ENCODE measurements around the gene LYRM9. TPM values are rescaled to one million over a fixed set of nuclear protein-coding genes. Genes with fewer than 3 reads are reported as not detected.

LYRM9 gene
- total and polyA plus RNA-seq, 10 donors = 6.8 to 20.0 (median 15.4) TPM

GRCh38 chr17:27920569-27920968, 27.4 kb upstream of the LYRM9 start:
- no peak for DNase-seq
- Histone ChIP-seq H3K27ac (no peak overlapping the region), H3K27me3 (replicated peaks in 1 of 7) (no peaks in the 10 kb centered on the region), H3K9me3 (no peaks in the 10 kb centered on the region), H3K4me3 (no peak overlapping the region), H3K4me1 (no peaks in the 10 kb centered on the region), H3K36me3 (no peaks in the 10 kb centered on the region)
- 77 to 92% (median 88%) methylated on average over 3 of the region's 3 CpGs for WGBS, 5 donors
- intact Hi-C loops (cut with DNase I; ENCODE audit: low total_unique reads) = no loop called here
- TF ChIP-seq CTCF (IDR thresholded peaks at IDR 0.05 in 8 of 11, conservative IDR thresholded peaks at IDR 0.05 in 3 of 11) = no peak
- TF ChIP-seq POLR2AphosphoS5 (IDR thresholded peaks at IDR 0.05) = no peak
- TF ChIP-seq POLR2A (IDR thresholded peaks at IDR 0.05) = no peak

GRCh38 chr17:27919079-27919478, 25.9 kb upstream of the LYRM9 start:
- no peak overlapping the region for H3K27ac ChIP-seq
- H3K9me3 ChIP-seq = no peaks in the 10 kb centered on the region
- intact Hi-C loops (cut with DNase I; ENCODE audit: low total_unique reads) = no loop called here
- no peak for TF ChIP-seq CTCF (IDR thresholded peaks at IDR 0.05 in 8 of 11, conservative IDR thresholded peaks at IDR 0.05 in 3 of 11)
- no peaks in the 10 kb centered on the region for H3K27me3 ChIP-seq (replicated peaks in 1 of 7)
- WGBS, 5 donors = 70 to 84% (median 78%) methylated on average over 7 of the region's 7 CpGs
- H3K4me3 ChIP-seq = no peak overlapping the region
- DNase-seq = no peak
- no peaks in the 10 kb centered on the region for H3K4me1 ChIP-seq
- no peaks in the 10 kb centered on the region for H3K36me3 ChIP-seq

- TF ChIP-seq POLR2AphosphoS5 (IDR thresholded peaks at IDR 0.05) = no peak
- no peak for TF ChIP-seq POLR2A (IDR thresholded peaks at IDR 0.05)
- TF ChIP-seq CTCF (IDR thresholded peaks at IDR 0.05 in 8 of 11, conservative IDR thresholded peaks at IDR 0.05 in 3 of 11) = no peak
- Histone ChIP-seq H3K27me3 (replicated peaks in 1 of 7) (no peaks in the 10 kb centered on the region), H3K4me1 (no peaks in the 10 kb centered on the region), H3K36me3 (no peaks in the 10 kb centered on the region), H3K9me3 (no peaks in the 10 kb centered on the region), H3K27ac (no peak overlapping the region), H3K4me3 (no peak overlapping the region)
- WGBS, 5 donors = 96 to 100% (median 97%) methylated on average over 1 of the region's 1 CpG
- no peak for DNase-seq
- intact Hi-C loops (cut with DNase I; ENCODE audit: low total_unique reads) = no loop called here
Observed at GRCh38 chr17:27918498-27918897, 25.3 kb upstream of the LYRM9 start.

- Histone ChIP-seq H3K9me3 (no peaks in the 10 kb centered on the region), H3K27ac (no peak overlapping the region), H3K4me3 (no peak overlapping the region), H3K36me3 (no peaks in the 10 kb centered on the region), H3K27me3 (replicated peaks in 1 of 7) (peaks cover 0 to 5% (median 0%) of the 10 kb centered on the region in 7 donors), H3K4me1 (no peaks in the 10 kb centered on the region)
- intact Hi-C loops (cut with DNase I; ENCODE audit: low total_unique reads) = no loop called here
- TF ChIP-seq POLR2A (IDR thresholded peaks at IDR 0.05) = no peak
- TF ChIP-seq CTCF (IDR thresholded peaks at IDR 0.05 in 8 of 11, conservative IDR thresholded peaks at IDR 0.05 in 3 of 11) = no peak
- TF ChIP-seq POLR2AphosphoS5 (IDR thresholded peaks at IDR 0.05) = no peak
- DNase-seq = no peak
- 42 to 76% (median 62%) methylated on average over 1 of the region's 1 CpG for WGBS, 5 donors
Observed at GRCh38 chr17:27917000-27917399, 23.8 kb upstream of the LYRM9 start.
